Measurements from ENCODE around the gene HSF2BP.
"Not testable (repeated sequence)": the region's sequence is repeated elsewhere in the genome, so short reads cannot be mapped to it uniquely, and the experiment has no call there.

Gene HSF2BP

GRCh38 chr21:43687566-43688399 lies 28.5 kb upstream of the HSF2BP start:
- DNase-seq, result no peak

GRCh38 chr21:43686811-43687565 lies 27.7 kb upstream of the HSF2BP start:
- DNase-seq, result no peak

GRCh38 chr21:43684424-43684823 lies 25.1 kb upstream of the HSF2BP start:
- DNase-seq, result no peak

- no peak for DNase-seq
Measured at GRCh38 chr21:43681650-43682049, 22.4 kb upstream of the HSF2BP start.

GRCh38 chr21:43680421-43680820 lies 21.1 kb upstream of the HSF2BP start:
- not testable (repeated sequence) for DNase-seq

GRCh38 chr21:43679951-43680350 lies 20.7 kb upstream of the HSF2BP start:
- no peak for DNase-seq

- no peak for DNase-seq
Measured at GRCh38 chr21:43676391-43676790, 17.1 kb upstream of the HSF2BP start.

GRCh38 chr21:43675871-43676270 lies 16.6 kb upstream of the HSF2BP start:
- no peak for DNase-seq

GRCh38 chr21:43669828-43670605 lies 10.7 kb upstream of the HSF2BP start:
- no peak for DNase-seq

GRCh38 chr21:43667191-43667904 lies 8.1 kb upstream of the HSF2BP start:
- DNase-seq, result no peak

GRCh38 chr21:43665879-43666278 lies 6.6 kb upstream of the HSF2BP start:
- DNase-seq, result no peak

- no peak for DNase-seq
Measured at GRCh38 chr21:43664358-43664757, 5.1 kb upstream of the HSF2BP start.

GRCh38 chr21:43663033-43663432 lies 3.7 kb upstream of the HSF2BP start:
- DNase-seq, result no peak

GRCh38 chr21:43662286-43662685 lies 3.0 kb upstream of the HSF2BP start:
- no peak for DNase-seq

- DNase-seq, result no peak
Measured at GRCh38 chr21:43658769-43659135, 536 bp downstream of the HSF2BP start.

- DNase-seq, result no peak
Measured at GRCh38 chr21:43658088-43658741, 1.1 kb downstream of the HSF2BP start.

- peak in 1 of 2 experiments; percentile 3 for DNase-seq
Measured at GRCh38 chr21:43657355-43658087, 1.8 kb downstream of the HSF2BP start.

- no peak for DNase-seq
Measured at GRCh38 chr21:43654806-43655489, 4.3 kb downstream of the HSF2BP start.

- DNase-seq, result no peak
Measured at GRCh38 chr21:43653626-43654025, 5.7 kb downstream of the HSF2BP start.

- no peak for DNase-seq
Measured at GRCh38 chr21:43652616-43653015, 6.7 kb downstream of the HSF2BP start.

GRCh38 chr21:43651926-43652325 lies 7.4 kb downstream of the HSF2BP start:
- DNase-seq, result not testable (repeated sequence)
